DOHH2 (cell line): Measurements from ENCODE around the gene PACS2.

Source experiments
- CTCF ChIP-seq: fragments of 200-600 bp; sonication (generic); IDR thresholded peaks from one replicate; pipeline ENCODE4 v1.5.1; 2014; ENCODE audit warnings: antibody characterized with exemption, mild to moderate bottlenecking, low read depth, low read length; ENCODE audit not compliant: poor library complexity, severe bottlenecking
- EZH2phosphoT487 ChIP-seq: fragments of 200-600 bp; sonication (generic); IDR thresholded peaks from 2 replicates; pipeline ENCODE4 v1.6.1; 2017; ENCODE audit warnings: borderline replicate concordance, mild to moderate bottlenecking, antibody characterized with exemption, low read length, moderate library complexity, mixed read lengths

DNA sequence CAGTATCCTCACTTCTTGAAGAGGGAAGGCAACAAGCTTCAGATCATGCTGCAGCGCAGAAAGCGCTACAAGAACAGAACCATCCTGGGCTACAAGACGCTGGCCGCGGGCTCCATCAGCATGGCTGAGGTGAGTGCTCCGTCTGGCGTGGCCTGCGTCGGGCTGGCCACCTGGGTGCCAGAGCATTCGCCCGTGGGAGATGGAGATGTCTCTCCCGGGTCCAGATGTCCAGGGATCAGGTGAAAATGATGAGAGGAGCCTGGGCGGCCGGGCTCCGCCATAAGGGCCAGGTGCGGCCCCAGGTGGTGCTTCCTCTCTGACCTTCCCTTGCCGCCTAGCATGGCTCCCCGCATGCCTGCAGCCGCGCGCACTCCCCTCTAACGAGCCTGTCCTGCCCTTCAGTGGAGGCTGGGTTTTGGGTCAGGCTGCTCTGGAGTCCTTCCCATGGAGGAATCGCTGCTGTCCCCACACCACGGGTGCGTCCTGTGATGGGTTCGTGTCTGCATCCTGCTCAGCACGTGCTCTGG, 40.6 kb downstream of the PACS2 start:
- TF ChIP-seq CTCF (no peak), EZH2phosphoT487 (no peak)
